Mammary epithelial cell (primary cell): Measurements from ENCODE around the gene ZNF680.

Experiments used
- EZH2 ChIP-seq: IDR thresholded peaks from 2 replicates; pipeline ENCODE4 v1.6.1; 2012; ENCODE audit warnings: low read length, inconsistent platforms, borderline replicate concordance
- TF ChIP-seq, protein P1 (sequence below), 2 donors: IDR thresholded peaks in 1 of 2; conservative IDR thresholded peaks in 1 of 2; 2 replicates each; pipeline ENCODE4 v1.5.1; 2011 to 2012; ENCODE audit warnings: inconsistent platforms in 2 of 2, low read length in 2 of 2, mild to moderate bottlenecking in 2 of 2, control low read depth in 1 of 2, low read depth in 1 of 2; ENCODE audit not compliant: insufficient read depth in 1 of 2; ENCODE audit errors: extremely low read depth in 1 of 2

DNA sequence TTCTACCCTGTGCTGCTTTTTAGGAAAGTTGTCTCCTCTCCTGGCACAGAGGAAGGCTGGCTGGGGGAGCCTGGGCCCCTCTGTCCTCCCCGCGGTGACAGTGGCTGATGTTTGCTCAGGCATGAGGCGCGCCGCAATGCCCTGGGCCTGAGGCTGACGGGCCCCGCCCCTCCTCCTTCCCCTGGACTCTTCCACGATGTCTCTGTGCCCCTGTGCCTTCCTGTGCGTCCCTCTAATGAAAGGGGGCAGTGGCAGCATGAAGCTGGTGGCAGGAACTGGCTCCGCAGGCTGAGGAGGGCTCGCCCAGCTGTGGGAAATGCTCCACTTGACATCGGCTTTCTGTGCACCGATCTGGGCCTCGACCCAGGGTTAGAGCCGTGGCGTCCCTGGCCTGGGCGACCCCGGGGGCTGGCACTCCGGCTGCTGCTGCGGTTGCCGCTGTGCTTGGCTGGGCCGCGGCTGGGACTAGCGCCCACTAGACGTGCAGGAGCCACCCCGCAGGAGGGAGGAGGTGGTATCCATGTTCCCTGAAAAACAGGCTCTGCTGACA, 67.9 kb downstream of the ZNF680 start:
- TF ChIP-seq, protein P1, sequence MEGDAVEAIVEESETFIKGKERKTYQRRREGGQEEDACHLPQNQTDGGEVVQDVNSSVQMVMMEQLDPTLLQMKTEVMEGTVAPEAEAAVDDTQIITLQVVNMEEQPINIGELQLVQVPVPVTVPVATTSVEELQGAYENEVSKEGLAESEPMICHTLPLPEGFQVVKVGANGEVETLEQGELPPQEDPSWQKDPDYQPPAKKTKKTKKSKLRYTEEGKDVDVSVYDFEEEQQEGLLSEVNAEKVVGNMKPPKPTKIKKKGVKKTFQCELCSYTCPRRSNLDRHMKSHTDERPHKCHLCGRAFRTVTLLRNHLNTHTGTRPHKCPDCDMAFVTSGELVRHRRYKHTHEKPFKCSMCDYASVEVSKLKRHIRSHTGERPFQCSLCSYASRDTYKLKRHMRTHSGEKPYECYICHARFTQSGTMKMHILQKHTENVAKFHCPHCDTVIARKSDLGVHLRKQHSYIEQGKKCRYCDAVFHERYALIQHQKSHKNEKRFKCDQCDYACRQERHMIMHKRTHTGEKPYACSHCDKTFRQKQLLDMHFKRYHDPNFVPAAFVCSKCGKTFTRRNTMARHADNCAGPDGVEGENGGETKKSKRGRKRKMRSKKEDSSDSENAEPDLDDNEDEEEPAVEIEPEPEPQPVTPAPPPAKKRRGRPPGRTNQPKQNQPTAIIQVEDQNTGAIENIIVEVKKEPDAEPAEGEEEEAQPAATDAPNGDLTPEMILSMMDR (conservative IDR thresholded peaks at IDR 0.05 in 1 of 2, IDR thresholded peaks at IDR 0.05 in 1 of 2; ENCODE audit: extremely low read depth in 1 of 2, insufficient read depth in 1 of 2, low read depth in 1 of 2, low read length in 2 of 2) = no peak
- TF ChIP-seq EZH2 = no peak
